Keratinocyte (primary cell): Measurements from ENCODE around the gene TIMM10. TPM values are rescaled to one million over a fixed set of nuclear protein-coding genes. Genes with fewer than 3 reads are reported as not detected.

Experiments
- DNase-seq: peaks from one replicate; pipeline ENCODE4 v3.0.0-alpha.2; 2011; ENCODE audit warnings: low read depth, missing footprints, low spot score
- FAIRE-seq: peaks from 2 replicates; lab custom pipeline; 2011; peaks lifted over from hg19 to GRCh38; lab: Jason Lieb, UNC
- H2AFZ ChIP-seq: 2 replicates; pipeline ENCODE4 v1.6.0; 2012; ENCODE audit warnings: low read length, control low read depth, inconsistent platforms; ENCODE audit not compliant: control insufficient read depth
- H3K27ac ChIP-seq: 2 replicates; pipeline ENCODE4 v1.5.1; 2011; ENCODE audit warnings: low read length; ENCODE audit not compliant: control insufficient read depth, insufficient read depth
- H3K27me3 ChIP-seq: 3 replicates; pipeline ENCODE4 v1.6.0; 2011; ENCODE audit warnings: low read length; ENCODE audit not compliant: control insufficient read depth, insufficient read depth; ENCODE audit errors: extremely low read depth
- H3K36me3 ChIP-seq, 2 experiments: 2 replicates in 1 of 2; 3 replicates in 1 of 2; pipeline ENCODE4 v1.5.1; 2011; ENCODE audit warnings: low read length in 2 of 2, mild to moderate bottlenecking in 1 of 2; ENCODE audit not compliant: control insufficient read depth in 2 of 2, insufficient read depth in 2 of 2; ENCODE audit errors: extremely low read depth in 1 of 2
- H3K4me1 ChIP-seq: 3 replicates; pipeline ENCODE4 v1.5.1; 2011; ENCODE audit warnings: low read length; ENCODE audit not compliant: control insufficient read depth, insufficient read depth; ENCODE audit errors: extremely low read depth
- H3K4me2 ChIP-seq: 3 replicates; pipeline ENCODE4 v1.6.0; 2011; ENCODE audit warnings: low read depth, low read length; ENCODE audit not compliant: control insufficient read depth, insufficient read depth; ENCODE audit errors: extremely low read depth
- H3K4me3 ChIP-seq, 3 experiments: fragments of 200-600 bp in 1 of 3; sonication (generic) in 1 of 3; 2 replicates in 2 of 3; 3 replicates in 1 of 3; pipeline ENCODE4 v1.5.1; 2011 to 2016; ENCODE audit warnings: low read length in 3 of 3, mild to moderate bottlenecking in 3 of 3, control low read depth in 2 of 3, inconsistent platforms in 1 of 3, low read depth in 1 of 3, mixed read lengths in 1 of 3, mixed run types in 1 of 3, moderate library complexity in 1 of 3; ENCODE audit not compliant: control insufficient read depth in 2 of 3, insufficient read depth in 2 of 3; ENCODE audit errors: extremely low read depth in 1 of 3
- H3K79me2 ChIP-seq: 2 replicates; pipeline ENCODE4 v1.6.0; 2012; ENCODE audit warnings: low read length; ENCODE audit not compliant: control insufficient read depth, insufficient read depth
- H3K9ac ChIP-seq: 3 replicates; pipeline ENCODE4 v1.6.0; 2011; ENCODE audit warnings: low read length; ENCODE audit not compliant: control insufficient read depth, insufficient read depth; ENCODE audit errors: extremely low read depth
- H3K9me1 ChIP-seq: 3 replicates; pipeline ENCODE4 v1.6.0; 2011; ENCODE audit warnings: low read length; ENCODE audit not compliant: control insufficient read depth, insufficient read depth; ENCODE audit errors: extremely low read depth
- H3K9me3 ChIP-seq: 2 replicates; pipeline ENCODE4 v1.5.1; 2012; ENCODE audit warnings: low read depth, low read length; ENCODE audit not compliant: control insufficient read depth
- H4K20me1 ChIP-seq: 3 replicates; pipeline ENCODE4 v1.6.0; 2011; ENCODE audit warnings: low read length; ENCODE audit not compliant: control insufficient read depth, insufficient read depth; ENCODE audit errors: extremely low read depth
- CTCF ChIP-seq, 3 experiments: IDR thresholded peaks in 1 of 3; conservative IDR thresholded peaks in 1 of 3; optimal IDR thresholded peaks in 1 of 3; 2 replicates in 2 of 3; 3 replicates in 1 of 3; pipeline versions ENCODE3 to v1.5.1; 2011; ENCODE audit warnings: low read length in 3 of 3, mild to moderate bottlenecking in 3 of 3, moderate library complexity in 2 of 3, control low read depth in 1 of 3, inconsistent platforms in 1 of 3; ENCODE audit not compliant: insufficient read depth in 2 of 3; ENCODE audit errors: extremely low read depth in 1 of 3
- EZH2 ChIP-seq: IDR thresholded peaks from one replicate; pipeline ENCODE4 v1.6.1; 2012; ENCODE audit warnings: inconsistent platforms, mild to moderate bottlenecking, low read length, moderate library complexity
- dilution Hi-C: fragments of 300-500 bp; cut with MboI; formaldehyde crosslinking; loops from one replicate; pipeline ENCODE4 v1.7.0; 2020; ENCODE audit warnings: low sequenced_read_pairs; ENCODE audit not compliant: extremely low pct_ligation_motif_present
- polyA plus RNA-seq, 5 experiments: library from polyadenylated mRNA; depleted of rRNA in 3 of 5; stranded (reverse) in 3 of 5; stranded (forward) in 1 of 5; unstranded in 1 of 5; fragments of >200 nt; gene quantifications; 1 replicate in 1 of 5; 2 replicates in 3 of 5; 3 replicates in 1 of 5; pipeline versions ENCODE4 v1.2.1 to v1.2.3, GENCODE V29; 2011 to 2012; ENCODE audit warnings: missing spikeins in 2 of 5, low read depth in 1 of 5, low replicate concordance in 1 of 5

Gene TIMM10
- polyA plus RNA-seq, 1 donor (not counting 4 experiments of a cell fraction or from before 2014, with no cell fraction given) = 92.2 TPM

DNA sequence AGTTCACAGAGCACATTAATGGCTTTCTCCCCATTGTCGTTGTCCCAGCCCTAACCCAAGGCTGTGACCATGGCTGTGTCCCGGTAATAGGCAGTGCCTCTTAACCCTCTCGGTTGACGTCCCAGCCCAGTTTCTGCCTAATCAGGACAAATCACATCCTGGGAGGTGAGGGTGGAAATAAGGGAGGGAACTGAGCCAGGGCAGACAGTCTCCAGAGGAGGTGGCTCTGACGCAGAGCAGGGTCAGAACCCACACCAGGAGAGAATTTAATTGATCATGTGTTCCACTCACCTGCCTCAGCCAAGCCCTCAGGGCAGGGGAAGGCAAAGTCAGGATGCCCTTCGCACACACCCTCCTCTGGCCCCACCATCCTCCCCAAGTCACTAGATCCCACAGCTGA lies 32.0 kb downstream of the TIMM10 start:
- Histone ChIP-seq H3K4me3 (no peak overlapping the region), H3K27ac (no peak overlapping the region), H4K20me1 (no peaks in the 10 kb centered on the region), H3K4me1 (peaks cover 12% of the 10 kb centered on the region), H3K27me3 (no peaks in the 10 kb centered on the region), H3K9ac (no peak overlapping the region), H2AFZ (no peak overlapping the region), H3K9me1 (no peaks in the 10 kb centered on the region), H3K4me2 (no peak overlapping the region), H3K9me3 (no peaks in the 10 kb centered on the region), H3K79me2 (no peaks in the 10 kb centered on the region), H3K36me3 (no peaks in the 10 kb centered on the region)
- dilution Hi-C loops = no loop called here
- DNase-seq (no peak), FAIRE-seq (no peak)
- no peak for TF ChIP-seq EZH2
- TF ChIP-seq CTCF (optimal IDR thresholded peaks at IDR 0.05 in 1 of 3, IDR thresholded peaks at IDR 0.05 in 1 of 3, conservative IDR thresholded peaks at IDR 0.05 in 1 of 3; ENCODE audit: extremely low read depth in 1 of 3, insufficient read depth in 2 of 3, low read length in 3 of 3) = no peak

GRCh38 chr11:57497303-57498247 lies 33.0 kb downstream of the TIMM10 start:
- no peak overlapping the region for H3K4me2 ChIP-seq
- H3K9ac ChIP-seq = no peak overlapping the region
- DNase-seq (no peak), FAIRE-seq (no peak)
- TF ChIP-seq EZH2 (no peak), CTCF (optimal IDR thresholded peaks at IDR 0.05 in 1 of 3, IDR thresholded peaks at IDR 0.05 in 1 of 3, conservative IDR thresholded peaks at IDR 0.05 in 1 of 3; ENCODE audit: extremely low read depth in 1 of 3, insufficient read depth in 2 of 3, low read length in 3 of 3) (no peak)
- H3K4me3 ChIP-seq = no peak overlapping the region
- H3K9me3 ChIP-seq = no peaks in the 10 kb centered on the region
- no peaks in the 10 kb centered on the region for H3K9me1 ChIP-seq
- H2AFZ ChIP-seq = no peak overlapping the region
- H3K36me3 ChIP-seq = no peaks in the 10 kb centered on the region
- peaks cover 13% of the 10 kb centered on the region for H3K4me1 ChIP-seq
- H3K27ac ChIP-seq = no peak overlapping the region
- H3K79me2 ChIP-seq = no peaks in the 10 kb centered on the region
- no peaks in the 10 kb centered on the region for H3K27me3 ChIP-seq
- dilution Hi-C loops = no loop called here
- no peaks in the 10 kb centered on the region for H4K20me1 ChIP-seq
